Stimulated activated naive CD8-positive, alpha-beta T cell treated with anti-CD3 and anti-CD28 coated beads, Interleukin-15, amount 100 ng/mL, for 72 hours (primary cell): ENCODE data around the gene ELMOD3.
"Not testable (repeated sequence)": the region's sequence is repeated elsewhere in the genome, so short reads cannot be mapped to it uniquely, and the experiment has no call there.

Source experiments
- ATAC-seq: fragments of 150-1000 bp; cut with Tn5 transposase; 2 replicates; pipeline ENCODE4 v1.10.0; 2021; ENCODE audit warnings: mild to moderate bottlenecking, moderate library complexity
- DNase-seq, 2 donors: peaks; one replicate each; pipeline ENCODE4 v3.0.0; 2021 to 2022
- H3K27ac Mint-ChIP-seq, 2 donors: one replicate each; pipeline ENCODE4 v1.8.0; 2022; ENCODE audit warnings: mild to moderate bottlenecking in 2 of 2, mixed read lengths in 2 of 2, moderate library complexity in 2 of 2
- H3K27me3 Mint-ChIP-seq: one replicate; pipeline ENCODE4 v1.8.0; 2022; ENCODE audit warnings: mixed read lengths
- H3K4me1 Mint-ChIP-seq: one replicate; pipeline ENCODE4 v1.8.0; 2022; ENCODE audit warnings: mild to moderate bottlenecking, mixed read lengths
- H3K4me3 Mint-ChIP-seq, 2 donors: one replicate each; pipeline ENCODE4 v1.8.0; 2022; ENCODE audit warnings: mild to moderate bottlenecking in 2 of 2, mixed read lengths in 2 of 2, moderate library complexity in 1 of 2
- H3K9me3 Mint-ChIP-seq, 2 donors: one replicate each; pipeline ENCODE4 v1.8.0; 2022; ENCODE audit warnings: mixed read lengths in 2 of 2

Gene ELMOD3

GRCh38 chr2:85383151-85383550, 28.6 kb downstream of the ELMOD3 start:
- H3K9me3 Mint-ChIP-seq: not testable (repeated sequence)

DNA sequence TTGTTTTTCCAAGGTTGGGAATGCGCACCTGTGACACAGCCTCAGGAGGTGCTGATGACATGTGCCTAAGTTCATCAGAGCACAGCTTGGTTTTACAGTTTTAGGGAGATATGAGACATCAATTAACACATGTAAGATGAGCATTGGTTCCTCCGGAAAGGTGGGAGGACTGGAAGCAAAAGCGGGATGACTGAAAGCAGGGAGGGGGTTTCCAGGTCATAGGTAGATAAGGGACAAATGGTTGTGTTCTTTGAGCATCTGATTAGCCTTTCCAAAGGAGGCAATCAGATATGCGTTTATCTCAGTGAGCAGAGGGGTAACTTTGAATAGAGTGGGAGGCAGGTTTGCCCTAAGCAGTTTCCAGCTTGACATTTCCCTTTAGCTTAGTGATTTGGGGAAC, 29.3 kb downstream of the ELMOD3 start:
- DNase-seq (no peak), ATAC-seq (no peak)
- Mint-ChIP-seq H3K4me3 (no peak overlapping the region), H3K27me3 (no peaks in the 10 kb centered on the region), H3K4me1 (peaks cover 10% of the 10 kb centered on the region), H3K9me3 (peaks cover 0 to 3% of the 10 kb centered on the region in 2 donors), H3K27ac (peak overlapping the region in 1 of 2 donors; percentile 38)

More at GRCh38 chr2:85383151-85383550, 28.6 kb downstream of the ELMOD3 start:
- not testable (repeated sequence) for ATAC-seq, DNase-seq, H3K4me3 Mint-ChIP-seq, H3K27me3 Mint-ChIP-seq
- H3K4me1 Mint-ChIP-seq: peaks cover 10% of the 10 kb centered on the region
- peak overlapping the region in 1 of 2 donors; percentile 69 for H3K27ac Mint-ChIP-seq

- Mint-ChIP-seq H3K9me3 (no peaks in the 10 kb centered on the region), H3K4me3 (no peak overlapping the region), H3K27me3 (no peaks in the 10 kb centered on the region), H3K4me1 (peaks cover 10% of the 10 kb centered on the region), H3K27ac (no peak overlapping the region)
- ATAC-seq: no peak
- no peak for DNase-seq
These were observed 31.2 kb downstream of the ELMOD3 start for GRCh38 chr2:85385746-85386145.

DNA sequence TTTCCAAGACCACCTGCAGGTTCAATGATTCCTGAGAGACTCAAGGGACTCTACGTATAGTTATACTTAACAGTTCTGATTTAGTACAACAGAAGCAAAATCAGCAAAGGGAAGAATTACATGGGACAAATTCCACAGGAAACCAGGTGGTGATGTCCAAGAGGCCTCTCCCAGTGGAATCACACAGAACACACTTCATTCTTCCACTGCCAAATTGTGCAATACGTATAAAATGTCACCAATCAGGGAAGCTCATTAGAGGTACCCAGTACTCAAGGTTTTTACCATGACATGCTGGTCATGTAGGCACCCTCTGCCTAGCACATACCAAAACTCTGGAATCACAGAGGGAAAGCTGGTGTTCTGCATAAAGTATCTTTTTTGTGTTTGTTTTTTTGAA, 33.2 kb downstream of the ELMOD3 start:
- no peak overlapping the region for H3K27ac Mint-ChIP-seq
- DNase-seq: no peak
- H3K27me3 Mint-ChIP-seq: no peaks in the 10 kb centered on the region
- no peak overlapping the region for H3K4me3 Mint-ChIP-seq
- no peak for ATAC-seq
- H3K4me1 Mint-ChIP-seq: peaks cover 28% of the 10 kb centered on the region
- no peaks in the 10 kb centered on the region for H3K9me3 Mint-ChIP-seq

GRCh38 chr2:85388878-85389538, 34.4 kb downstream of the ELMOD3 start:
- no peak overlapping the region for H3K4me3 Mint-ChIP-seq
- H3K4me1 Mint-ChIP-seq: peaks cover 28% of the 10 kb centered on the region
- no peak for ATAC-seq
- no peak for DNase-seq
- no peaks in the 10 kb centered on the region for H3K9me3 Mint-ChIP-seq
- H3K27me3 Mint-ChIP-seq: no peaks in the 10 kb centered on the region
- peak overlapping the region in 1 of 2 donors; percentile 34 for H3K27ac Mint-ChIP-seq

DNA sequence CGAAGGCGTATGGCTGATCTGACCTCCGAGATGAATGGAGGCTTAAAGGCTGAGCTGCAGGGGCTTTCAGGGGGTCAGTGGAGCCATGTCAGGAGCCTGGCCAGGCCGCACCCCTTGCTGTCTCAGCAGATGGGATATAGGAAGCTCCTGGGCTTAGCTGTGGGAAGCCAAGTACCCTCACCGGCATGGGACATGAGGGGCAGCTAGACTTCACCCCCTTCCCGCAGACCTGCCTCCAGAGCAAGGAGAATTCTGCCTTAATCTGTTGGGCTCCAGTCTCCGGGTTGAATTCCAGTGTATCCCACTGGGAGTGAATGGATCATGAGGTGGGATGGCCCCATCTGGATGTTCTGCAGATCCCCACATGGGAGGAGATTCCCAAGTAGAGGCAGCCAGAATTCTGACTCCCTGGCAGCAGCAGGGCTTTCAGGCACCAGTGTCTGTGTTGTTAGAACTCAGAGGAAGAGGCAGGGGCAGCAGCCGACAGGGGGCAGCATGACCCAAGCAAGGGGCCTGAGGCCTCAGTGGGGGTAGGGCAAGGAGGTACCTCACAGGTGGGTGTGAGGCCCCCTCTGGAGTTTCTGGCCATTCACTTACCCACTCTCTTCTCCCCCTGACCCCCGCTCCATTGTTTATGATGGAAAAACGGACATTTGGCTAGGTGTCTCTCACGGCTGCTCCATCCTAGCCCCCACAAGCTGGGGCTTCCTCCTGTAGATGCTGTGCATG, 36.5 kb downstream of the ELMOD3 start:
- Mint-ChIP-seq H3K27me3 (no peaks in the 10 kb centered on the region), H3K4me1 (peaks cover 18% of the 10 kb centered on the region), H3K27ac (no peak overlapping the region), H3K9me3 (no peaks in the 10 kb centered on the region), H3K4me3 (no peak overlapping the region)
- DNase-seq (peak; percentile 66 to 72), ATAC-seq (peak; percentile 83)

GRCh38 chr2:85393836-85394235, 39.3 kb downstream of the ELMOD3 start:
- ATAC-seq (no peak), DNase-seq (no peak)
- peaks cover 29% of the 10 kb centered on the region for H3K4me1 Mint-ChIP-seq
- peak overlapping the region in 1 of 2 donors; percentile 45 for H3K27ac Mint-ChIP-seq
- no peak overlapping the region for H3K4me3 Mint-ChIP-seq
- H3K9me3 Mint-ChIP-seq: no peaks in the 10 kb centered on the region
- no peaks in the 10 kb centered on the region for H3K27me3 Mint-ChIP-seq

DNA sequence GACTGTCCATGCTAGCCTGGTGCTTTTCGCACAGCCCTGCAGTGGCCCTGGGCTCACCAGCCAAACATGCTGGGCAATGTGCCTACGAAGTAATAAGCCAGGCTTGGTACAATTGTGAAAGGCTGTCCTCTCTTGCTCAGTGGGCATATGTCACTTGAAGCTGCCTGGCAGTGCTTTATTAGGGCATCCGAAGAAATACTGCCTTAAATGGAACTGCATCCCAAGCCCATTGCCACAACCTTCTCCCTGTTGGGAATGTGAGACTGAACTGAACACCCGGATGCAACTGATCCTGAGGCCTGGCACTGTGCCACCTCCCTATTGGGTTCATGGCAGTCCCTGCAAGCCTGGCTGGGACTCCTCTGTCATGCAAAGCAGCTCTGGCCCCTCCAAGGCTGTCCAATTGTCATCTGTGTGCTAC, 39.7 kb downstream of the ELMOD3 start:
- peaks cover 29% of the 10 kb centered on the region for H3K4me1 Mint-ChIP-seq
- DNase-seq (no peak), ATAC-seq (no peak)
- H3K4me3 Mint-ChIP-seq: no peak overlapping the region
- H3K9me3 Mint-ChIP-seq: no peaks in the 10 kb centered on the region
- no peaks in the 10 kb centered on the region for H3K27me3 Mint-ChIP-seq
- peak overlapping the region in 1 of 2 donors; percentile 69 for H3K27ac Mint-ChIP-seq

DNA sequence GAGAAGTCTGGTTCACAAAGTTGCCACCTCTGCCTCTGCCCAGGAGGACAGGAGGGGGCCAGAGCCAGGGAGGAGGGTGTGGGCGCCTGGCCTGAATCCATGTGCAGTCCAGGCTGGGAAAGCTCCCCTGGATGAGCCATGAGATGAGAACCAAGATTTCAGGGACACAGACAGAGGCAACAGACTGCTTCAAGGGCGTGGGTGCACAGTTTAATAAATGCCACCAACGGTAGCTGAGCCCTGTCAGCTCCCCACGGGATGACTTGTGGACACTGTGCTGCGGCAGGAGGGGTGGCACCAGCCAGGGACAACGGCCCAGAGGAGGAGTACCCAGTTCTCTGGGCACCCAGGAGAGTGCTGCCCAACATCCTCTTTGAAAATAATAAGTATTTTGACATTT, 40.4 kb downstream of the ELMOD3 start:
- ATAC-seq (no peak), DNase-seq (no peak)
- Mint-ChIP-seq H3K27ac (no peak overlapping the region), H3K27me3 (no peaks in the 10 kb centered on the region), H3K9me3 (no peaks in the 10 kb centered on the region), H3K4me3 (no peak overlapping the region), H3K4me1 (peaks cover 29% of the 10 kb centered on the region)

GRCh38 chr2:85395912-85396475, 41.4 kb downstream of the ELMOD3 start:
- H3K4me1 Mint-ChIP-seq: peaks cover 29% of the 10 kb centered on the region
- H3K27me3 Mint-ChIP-seq: no peaks in the 10 kb centered on the region
- H3K4me3 Mint-ChIP-seq: no peak overlapping the region
- no peak overlapping the region for H3K27ac Mint-ChIP-seq
- DNase-seq (no peak), ATAC-seq (no peak)
- no peaks in the 10 kb centered on the region for H3K9me3 Mint-ChIP-seq

GRCh38 chr2:85396531-85397470, 42.2 kb downstream of the ELMOD3 start:
- DNase-seq (no peak), ATAC-seq (no peak)
- no peaks in the 10 kb centered on the region for H3K9me3 Mint-ChIP-seq
- H3K27ac Mint-ChIP-seq: peak overlapping the region in 1 of 2 donors; percentile 45
- H3K27me3 Mint-ChIP-seq: no peaks in the 10 kb centered on the region
- H3K4me1 Mint-ChIP-seq: peaks cover 21% of the 10 kb centered on the region
- H3K4me3 Mint-ChIP-seq: no peak overlapping the region

DNA sequence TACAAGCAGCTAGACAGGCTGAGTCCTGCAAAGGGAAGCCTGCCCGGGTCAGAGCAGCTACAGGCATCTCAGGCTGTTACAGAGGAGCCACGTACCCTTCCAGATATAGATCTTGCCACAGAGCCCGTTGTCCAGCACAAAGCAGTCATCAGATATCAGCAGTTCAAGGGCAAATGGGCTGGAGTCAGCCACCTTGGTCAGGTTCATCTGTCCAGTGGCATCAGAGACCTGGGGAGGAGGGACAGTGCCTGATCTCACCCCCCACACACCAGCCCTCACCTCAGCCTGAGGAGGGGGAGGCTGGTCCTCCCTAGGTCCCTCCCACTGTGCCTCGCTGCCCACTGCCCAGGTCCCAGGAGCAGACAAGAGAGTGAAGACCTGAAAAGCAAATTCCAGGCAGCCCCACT, 43.4 kb downstream of the ELMOD3 start:
- Mint-ChIP-seq H3K4me1 (peaks cover 11% of the 10 kb centered on the region), H3K9me3 (peaks cover 0 to under 1% of the 10 kb centered on the region in 2 donors), H3K4me3 (no peak overlapping the region), H3K27ac (no peak overlapping the region), H3K27me3 (no peaks in the 10 kb centered on the region)
- DNase-seq (no peak), ATAC-seq (no peak)

- H3K27ac Mint-ChIP-seq: peak overlapping the region; percentile 17 to 31
- H3K4me1 Mint-ChIP-seq: peaks cover 11% of the 10 kb centered on the region
- H3K27me3 Mint-ChIP-seq: no peaks in the 10 kb centered on the region
- DNase-seq: no peak
- H3K4me3 Mint-ChIP-seq: no peak overlapping the region
- peaks cover 0 to 6% of the 10 kb centered on the region in 2 donors for H3K9me3 Mint-ChIP-seq
- ATAC-seq: peak; percentile 46
These were observed 44.0 kb downstream of the ELMOD3 start for GRCh38 chr2:85398426-85399182.

DNA sequence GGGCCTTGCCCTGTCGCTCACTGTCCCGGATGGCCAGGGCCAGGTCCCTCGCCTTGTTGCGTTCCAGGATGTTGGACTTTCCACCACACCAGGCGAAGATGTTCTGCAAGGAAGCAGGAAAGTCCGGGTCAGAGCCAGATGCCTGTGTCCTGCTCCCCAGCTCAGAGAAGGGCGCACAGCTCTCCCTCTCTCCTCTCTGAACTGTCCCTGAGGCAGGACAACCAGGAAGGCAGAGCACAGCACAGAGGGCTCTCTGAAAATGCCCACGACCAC, 44.5 kb downstream of the ELMOD3 start:
- no peaks in the 10 kb centered on the region for H3K27me3 Mint-ChIP-seq
- no peak for DNase-seq
- peaks cover 11% of the 10 kb centered on the region for H3K4me1 Mint-ChIP-seq
- ATAC-seq: peak; percentile 18
- H3K9me3 Mint-ChIP-seq: peaks cover 0 to 10% of the 10 kb centered on the region in 2 donors
- H3K4me3 Mint-ChIP-seq: no peak overlapping the region
- peak overlapping the region in 1 of 2 donors; percentile 17 for H3K27ac Mint-ChIP-seq

DNA sequence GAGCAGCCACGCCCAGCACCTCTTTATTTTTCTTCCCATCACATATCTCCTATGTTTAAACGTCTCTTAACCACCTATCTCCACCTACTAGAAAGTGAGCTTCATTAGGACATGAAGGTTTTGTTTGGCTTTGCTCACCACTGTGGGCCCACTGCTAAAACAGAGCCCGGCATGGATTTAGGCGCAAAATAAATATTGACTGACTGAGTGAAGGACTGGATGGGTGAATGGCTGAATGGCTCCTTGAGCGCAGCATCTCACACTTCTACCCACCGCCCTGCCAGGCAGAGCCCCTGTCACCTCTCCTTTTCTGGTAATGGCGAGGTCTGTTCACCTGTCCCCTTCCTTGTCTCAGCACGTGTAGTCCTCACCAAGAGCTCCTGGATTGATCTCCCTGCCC, 45.5 kb downstream of the ELMOD3 start:
- Mint-ChIP-seq H3K27me3 (no peaks in the 10 kb centered on the region), H3K9me3 (peaks cover 0 to 10% of the 10 kb centered on the region in 2 donors), H3K27ac (peak overlapping the region in 1 of 2 donors; percentile 27), H3K4me3 (no peak overlapping the region), H3K4me1 (peaks cover 15% of the 10 kb centered on the region)
- DNase-seq: no peak
- ATAC-seq: no peak
